Type B pancreatic cell (in vitro differentiated cells): Measurements from ENCODE around the gene CLMN. TPM values are rescaled to one million over a fixed set of nuclear protein-coding genes. Genes with fewer than 3 reads are reported as not detected.
A peak's percentile ranks its signal among the peaks of the same experiment; 100 is the strongest.

Source experiments
- DNase-seq: peaks from one replicate; pipeline ENCODE4 v3.0.0; 2021; ENCODE audit warnings: mixed read lengths; ENCODE audit not compliant: unreplicated experiment; ENCODE audit errors: extremely low spot score
- H3K27ac Mint-ChIP-seq: 2 replicates; pipeline ENCODE4 v1.8.0; 2021; ENCODE audit warnings: mild to moderate bottlenecking, mixed read lengths
- H3K27me3 Mint-ChIP-seq: 2 replicates; pipeline ENCODE4 v1.8.0; 2021; ENCODE audit warnings: mixed read lengths
- H3K36me3 Mint-ChIP-seq: 2 replicates; pipeline ENCODE4 v1.8.0; 2021; ENCODE audit warnings: mixed read lengths
- H3K4me1 Mint-ChIP-seq: one replicate; pipeline ENCODE4 v1.8.0; 2021; ENCODE audit warnings: mixed read lengths; ENCODE audit not compliant: unreplicated experiment
- H3K4me3 Mint-ChIP-seq: 2 replicates; pipeline ENCODE4 v1.8.0; 2021; ENCODE audit warnings: mild to moderate bottlenecking, mixed read lengths
- H3K9me3 Mint-ChIP-seq: 2 replicates; pipeline ENCODE4 v1.8.0; 2021; ENCODE audit warnings: mixed read lengths
- CTCF ChIP-seq: fragments of 200-600 bp; sonication (generic); conservative IDR thresholded peaks from 2 replicates; pipeline ENCODE4 v1.5.0; 2021; ENCODE audit warnings: antibody characterized with exemption, mild to moderate bottlenecking
- total RNA-seq: library from RNA; stranded (reverse); gene quantifications from 2 replicates; pipeline ENCODE4 v1.2.1, GENCODE V29; 2021; ENCODE audit warnings: low replicate concordance

Gene CLMN
- total RNA-seq, 1 donor from 2014 or later: 23.0 TPM

DNA sequence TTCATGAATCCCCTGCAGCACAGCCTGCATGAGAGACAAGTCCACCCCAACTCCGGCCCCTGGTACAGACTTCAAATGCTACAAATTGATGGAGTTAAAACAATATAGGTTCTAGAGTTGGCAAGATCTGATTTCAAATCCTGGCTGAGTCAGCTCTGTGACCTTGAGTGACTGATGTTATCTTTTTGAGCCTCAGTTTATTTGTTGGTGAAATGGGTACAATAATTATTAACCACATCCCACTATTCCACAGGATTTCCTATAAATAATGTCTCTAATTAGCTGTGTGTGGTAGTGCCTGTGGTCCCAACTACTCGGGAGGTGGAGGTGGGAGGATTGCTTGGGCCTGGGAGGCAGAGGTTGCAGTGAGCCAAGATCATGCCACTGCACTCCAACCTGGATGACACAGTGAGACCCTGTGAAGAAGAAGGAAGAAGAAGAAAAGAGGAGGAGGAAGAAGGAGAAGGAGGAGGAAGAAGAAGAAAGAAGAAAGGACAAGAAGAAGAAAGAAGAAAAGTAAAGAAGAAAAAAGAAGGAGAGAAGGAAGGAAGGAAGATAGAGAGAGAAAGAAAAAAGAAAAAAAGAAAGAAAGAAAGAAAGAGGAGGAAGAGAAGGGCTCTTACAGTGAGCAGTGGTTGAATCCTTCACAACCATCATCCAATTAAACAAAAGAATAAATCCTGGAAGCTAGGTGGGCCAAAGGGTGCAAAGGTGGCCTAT is 122.7 kb downstream of the CLMN start:
- DNase-seq: no peak
- no peak for TF ChIP-seq CTCF
- H3K4me1 Mint-ChIP-seq: peaks cover 15% of the 10 kb centered on the region
- no peaks in the 10 kb centered on the region for H3K9me3 Mint-ChIP-seq
- peak overlapping the region; percentile 69 for H3K4me3 Mint-ChIP-seq
- H3K27ac Mint-ChIP-seq: peak overlapping the region; percentile 93
- H3K36me3 Mint-ChIP-seq: peaks cover 5% of the 10 kb centered on the region
- H3K27me3 Mint-ChIP-seq: no peaks in the 10 kb centered on the region

- Mint-ChIP-seq H3K27ac (peak overlapping the region; percentile 93), H3K9me3 (no peaks in the 10 kb centered on the region), H3K36me3 (peaks cover 3% of the 10 kb centered on the region), H3K27me3 (no peaks in the 10 kb centered on the region), H3K4me1 (peaks cover 15% of the 10 kb centered on the region), H3K4me3 (no peak overlapping the region)
- no peak for DNase-seq
- peak; percentile 43 for TF ChIP-seq CTCF
Measured at GRCh38 chr14:95196268-95196667, 123.4 kb downstream of the CLMN start.

GRCh38 chr14:95195031-95195430 is 124.7 kb downstream of the CLMN start:
- Mint-ChIP-seq H3K4me3 (no peak overlapping the region), H3K4me1 (peaks cover 15% of the 10 kb centered on the region), H3K36me3 (peaks cover 3% of the 10 kb centered on the region), H3K9me3 (no peaks in the 10 kb centered on the region), H3K27ac (peak overlapping the region; percentile 15), H3K27me3 (no peaks in the 10 kb centered on the region)
- DNase-seq: no peak
- no peak for TF ChIP-seq CTCF

DNA sequence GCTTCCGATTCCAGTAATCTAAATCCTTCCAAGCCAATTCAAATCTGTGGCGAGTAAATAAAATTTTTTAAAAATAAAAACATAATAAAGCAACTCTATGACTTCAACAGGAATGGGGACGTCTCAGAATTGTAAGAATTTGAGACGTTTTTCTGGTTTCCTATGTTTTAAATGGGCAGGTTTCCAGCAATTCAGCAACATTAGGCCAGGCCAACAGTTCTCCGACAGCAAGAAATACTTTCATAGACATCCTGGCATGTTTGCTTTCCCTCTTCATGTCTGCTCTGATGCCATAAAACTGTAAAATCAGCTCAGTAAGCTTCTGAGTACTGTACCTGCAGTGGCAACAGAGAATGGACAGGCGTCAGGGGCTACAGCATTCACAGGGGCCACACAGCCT is 126.6 kb downstream of the CLMN start:
- no peak for TF ChIP-seq CTCF
- peaks cover 15% of the 10 kb centered on the region for H3K4me1 Mint-ChIP-seq
- H3K27ac Mint-ChIP-seq: no peak overlapping the region
- H3K9me3 Mint-ChIP-seq: peaks cover 3% of the 10 kb centered on the region
- no peaks in the 10 kb centered on the region for H3K27me3 Mint-ChIP-seq
- H3K36me3 Mint-ChIP-seq: peaks cover 11% of the 10 kb centered on the region
- no peak overlapping the region for H3K4me3 Mint-ChIP-seq
- no peak for DNase-seq

- H3K27ac Mint-ChIP-seq: no peak overlapping the region
- H3K27me3 Mint-ChIP-seq: no peaks in the 10 kb centered on the region
- H3K9me3 Mint-ChIP-seq: peaks cover 6% of the 10 kb centered on the region
- H3K4me3 Mint-ChIP-seq: no peak overlapping the region
- H3K4me1 Mint-ChIP-seq: peaks cover 15% of the 10 kb centered on the region
- DNase-seq: no peak
- TF ChIP-seq CTCF: no peak
- H3K36me3 Mint-ChIP-seq: peaks cover 13% of the 10 kb centered on the region
Measured at GRCh38 chr14:95192311-95192710, 127.4 kb downstream of the CLMN start.
